ENCODE results near the gene RAB7B. TPM values are rescaled to one million over a fixed set of nuclear protein-coding genes. Genes with fewer than 3 reads are reported as not detected.
"Not testable (repeated sequence)": the region's sequence is repeated elsewhere in the genome, so short reads cannot be mapped to it uniquely, and the experiment has no call there.

RAB7B gene
- total RNA-seq, 1 donor from 2014 or later = 1.6 TPM

DNA sequence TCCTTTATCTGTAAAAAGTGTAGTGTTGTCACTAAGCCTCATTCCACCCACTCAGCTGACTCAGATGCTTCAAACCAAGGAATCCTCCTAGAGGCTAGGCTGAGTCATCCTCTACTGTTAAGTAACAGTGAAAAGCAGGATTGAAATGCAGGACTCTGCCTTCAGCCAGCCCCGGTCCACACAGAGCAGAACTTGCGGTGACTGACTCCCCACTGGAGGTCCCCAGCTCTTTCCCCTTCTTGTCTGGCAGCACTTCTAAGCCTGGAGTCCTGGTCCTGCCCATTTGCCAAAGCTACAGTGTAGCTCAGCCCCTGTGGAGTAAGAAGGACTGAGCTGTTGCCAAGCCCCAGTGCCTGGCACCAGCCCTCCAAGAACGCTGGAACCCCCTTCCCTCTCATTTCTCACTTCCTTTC lies 1.7 kb downstream of the RAB7B start:
- intact Hi-C loops (cut with micrococcal nuclease) = no loop called here
- DNase-seq (no peak), ATAC-seq (peak; percentile 59)

DNA sequence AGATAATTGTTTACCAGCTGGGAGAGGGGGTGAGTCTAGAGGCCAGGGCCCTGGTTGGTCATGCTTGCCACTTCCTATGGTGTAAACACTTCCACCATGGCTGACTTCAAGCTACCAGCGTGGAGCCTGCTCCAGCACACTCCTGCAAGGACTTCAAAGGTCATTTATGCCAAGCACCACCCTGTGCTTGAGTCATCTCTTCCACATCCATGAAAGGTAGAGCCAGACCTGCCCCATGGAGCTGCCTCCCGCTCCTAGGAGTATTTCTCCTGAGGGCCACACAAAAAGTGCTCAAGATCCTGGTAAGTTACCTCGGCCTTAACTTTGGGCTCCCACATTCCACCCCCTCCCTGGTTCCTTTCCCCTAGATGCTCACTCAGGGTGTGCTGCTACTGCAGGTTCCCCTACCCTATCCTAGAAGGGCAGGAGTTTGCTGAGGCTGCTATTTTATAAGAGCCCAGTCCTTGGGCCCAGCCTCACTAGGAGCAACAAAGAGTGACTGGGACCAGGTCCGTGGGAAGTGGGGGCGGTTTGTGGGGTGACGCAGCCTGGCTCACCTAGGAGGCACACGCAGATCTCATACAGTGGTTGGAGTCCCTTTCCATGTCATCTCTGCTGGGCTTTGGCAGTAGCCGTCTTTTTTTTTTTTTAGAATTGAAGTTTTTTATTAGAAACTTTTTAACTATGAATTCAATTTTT lies 2.4 kb downstream of the RAB7B start:
- ATAC-seq (no peak), DNase-seq (no peak)
- intact Hi-C loops (cut with micrococcal nuclease) = no loop called here

GRCh38 chr1:205998457-205999241 lies 4.5 kb downstream of the RAB7B start:
- ATAC-seq (peak; percentile 72), DNase-seq (peak; percentile 56)
- intact Hi-C loops (cut with micrococcal nuclease) = no loop called here

- ATAC-seq; intact Hi-C loops (cut with micrococcal nuclease); DNase-seq: not testable (repeated sequence)
Observed at GRCh38 chr1:205996641-205997040, 6.6 kb downstream of the RAB7B start.

GRCh38 chr1:205994346-205994745 lies 8.8 kb downstream of the RAB7B start:
- intact Hi-C loops (cut with micrococcal nuclease) = no loop called here
- ATAC-seq = no peak
- DNase-seq = no peak

- peak; percentile 19 for ATAC-seq
Observed at GRCh38 chr1:205993068-205993467, 10.1 kb downstream of the RAB7B start.

GRCh38 chr1:205992218-205992882 lies 10.8 kb downstream of the RAB7B start:
- intact Hi-C loops (cut with micrococcal nuclease) = no loop called here
- DNase-seq (no peak), ATAC-seq (no peak)

More at GRCh38 chr1:205993068-205993467, 10.1 kb downstream of the RAB7B start:
- intact Hi-C loops (cut with micrococcal nuclease) = no loop called here
- no peak for DNase-seq

- intact Hi-C loops (cut with micrococcal nuclease) = no loop called here
- ATAC-seq (no peak), DNase-seq (no peak)
Observed at GRCh38 chr1:205991237-205991636, 12.0 kb downstream of the RAB7B start.

- no peak for DNase-seq
- no peak for ATAC-seq
- intact Hi-C loops (cut with micrococcal nuclease) = no loop called here
Observed at GRCh38 chr1:205990226-205990625, 13.0 kb downstream of the RAB7B start.

DNA sequence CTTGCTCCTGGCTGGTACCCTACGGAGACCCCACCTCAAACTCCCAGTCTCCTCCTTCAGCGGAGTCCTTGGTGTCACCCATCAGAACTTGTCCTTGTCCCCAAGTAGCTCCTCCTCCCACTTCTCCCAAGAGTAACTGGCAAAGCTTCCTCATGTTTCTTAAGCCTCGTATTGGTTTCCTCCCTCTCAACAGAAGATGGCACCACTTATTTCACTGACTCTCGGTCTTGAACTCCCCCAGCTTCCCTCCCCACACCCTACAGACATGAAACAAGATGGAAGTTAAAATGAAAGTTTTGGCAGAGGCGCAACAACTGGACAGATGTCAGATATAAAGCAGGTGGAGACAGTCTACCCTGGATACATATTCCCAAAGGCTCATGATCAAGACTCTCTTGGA lies 13.4 kb downstream of the RAB7B start:
- no peak for DNase-seq
- no peak for ATAC-seq
- intact Hi-C loops (cut with micrococcal nuclease) = no loop called here

DNA sequence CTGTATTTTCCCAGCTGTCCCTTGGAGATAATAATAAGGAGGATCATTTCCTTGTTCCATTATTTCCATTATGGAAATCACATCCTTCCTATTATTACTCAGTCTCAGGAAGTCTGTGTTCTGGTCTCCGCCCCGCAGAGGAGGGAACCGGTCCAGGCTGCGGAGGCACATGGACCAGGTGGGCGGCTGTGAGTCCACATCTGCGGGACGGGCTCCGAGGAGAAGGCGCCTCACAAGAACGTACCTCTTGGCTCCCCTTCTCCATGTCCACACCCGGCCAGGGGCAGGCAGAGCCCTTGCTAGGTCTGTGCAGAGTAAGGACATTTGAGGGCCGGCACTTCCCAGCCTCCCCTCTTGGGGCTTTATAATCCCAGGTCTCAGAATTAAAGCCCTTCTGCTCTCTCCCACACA lies 14.6 kb downstream of the RAB7B start:
- DNase-seq = no peak
- ATAC-seq = peak; percentile 26
- intact Hi-C loops (cut with micrococcal nuclease) = no loop called here

- no peak for DNase-seq
- no peak for ATAC-seq
- intact Hi-C loops (cut with micrococcal nuclease) = no loop called here
Observed at GRCh38 chr1:205986861-205987260, 16.3 kb downstream of the RAB7B start.

- intact Hi-C loops (cut with micrococcal nuclease) = no loop called here
- ATAC-seq = no peak
Observed at GRCh38 chr1:205986292-205986691, 16.9 kb downstream of the RAB7B start.

DNA sequence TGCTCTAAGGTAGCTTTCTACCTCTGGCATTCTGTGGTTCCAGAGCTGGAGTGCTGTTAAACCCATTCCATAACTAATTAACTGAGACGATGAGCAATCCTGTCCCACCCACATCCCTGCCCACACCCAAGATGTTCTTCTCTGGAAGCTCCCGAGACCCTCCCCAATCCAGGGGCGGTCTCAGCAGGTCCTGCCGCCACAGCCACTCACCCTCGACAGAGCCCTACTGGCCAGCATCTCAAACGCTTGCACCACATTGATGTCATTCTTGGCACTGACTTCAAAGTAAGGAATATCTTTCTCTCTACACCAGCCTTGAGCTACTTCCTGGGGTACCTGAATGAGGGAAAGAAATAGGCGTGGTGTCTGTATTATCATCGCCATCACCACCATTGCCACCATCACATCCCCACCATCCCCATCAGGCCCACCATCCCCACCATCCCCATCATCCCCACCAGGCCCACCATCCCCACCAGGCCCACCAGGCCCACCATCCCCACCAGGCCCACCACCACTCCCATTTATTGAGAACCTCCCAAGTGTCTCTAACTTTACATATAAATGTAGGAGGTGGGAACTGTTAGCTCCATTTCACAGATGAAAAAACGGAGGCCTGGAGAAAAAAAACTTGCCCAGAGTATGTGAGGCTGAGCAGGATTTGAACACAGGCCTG lies 17.7 kb downstream of the RAB7B start:
- intact Hi-C loops (cut with micrococcal nuclease) = loop anchor here (2.0 kb wide), 1 partner anchor 121 kb away; no protein-coding TSS in a partner anchor
- DNase-seq = no peak
- no peak for ATAC-seq

More at GRCh38 chr1:205986292-205986691, 16.9 kb downstream of the RAB7B start:
- DNase-seq = no peak

GRCh38 chr1:205983925-205984725 lies 19.1 kb downstream of the RAB7B start:
- DNase-seq = peak; percentile 78
- peak; percentile 89 for ATAC-seq
- intact Hi-C loops (cut with micrococcal nuclease) = loop anchor here (2.0 kb wide), 1 partner anchor 123 kb away; no protein-coding TSS in a partner anchor

DNA sequence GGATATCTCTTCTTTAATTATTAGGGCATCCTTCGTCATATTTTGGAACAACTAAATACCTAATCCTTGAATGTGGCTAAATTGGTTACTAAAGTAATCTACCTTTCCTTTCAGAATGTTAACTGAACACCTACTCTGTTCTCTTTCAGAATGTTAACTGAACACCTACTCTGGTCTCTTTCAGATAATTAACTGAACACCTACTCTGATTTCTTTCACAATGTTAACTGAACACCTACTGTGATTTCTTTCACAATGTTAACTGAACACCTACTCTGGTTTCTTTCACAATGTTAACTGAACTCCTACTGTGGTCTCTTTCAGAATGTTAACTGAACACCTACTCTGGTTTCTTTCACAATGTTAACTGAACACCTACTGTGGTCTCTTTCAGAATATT lies 21.9 kb downstream of the RAB7B start:
- no peak for ATAC-seq
- intact Hi-C loops (cut with micrococcal nuclease) = no loop called here
- no peak for DNase-seq

DNA sequence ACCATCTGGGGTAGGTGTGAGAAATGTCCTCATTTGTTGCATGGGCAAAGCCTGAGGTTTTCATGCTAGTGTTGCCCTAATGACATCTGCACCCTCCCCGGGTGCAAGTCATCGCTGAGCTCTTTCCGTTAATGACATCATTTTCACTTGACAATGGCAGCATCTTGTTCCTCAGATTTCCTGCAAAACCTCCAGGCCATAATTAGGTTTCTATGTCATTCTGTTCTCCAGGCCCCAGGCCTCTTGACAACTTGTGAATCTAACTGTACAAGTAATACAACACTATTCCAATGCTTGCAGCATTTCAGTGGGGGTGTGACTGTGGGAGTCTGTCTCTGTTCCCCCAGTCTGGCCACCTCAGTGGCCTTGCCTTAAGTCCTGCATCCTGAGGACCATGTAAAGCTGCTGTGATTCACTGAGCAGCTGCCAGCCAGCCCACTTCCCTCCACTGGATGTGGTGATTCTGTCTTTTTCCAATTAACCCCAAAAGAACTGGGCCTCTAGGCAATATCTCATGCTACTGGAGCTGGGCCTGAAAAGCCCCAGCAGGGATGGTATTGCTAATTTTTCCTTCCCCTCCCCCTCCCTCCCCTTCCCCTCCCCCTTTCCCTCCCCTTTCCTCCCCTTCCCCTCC lies 22.8 kb downstream of the RAB7B start:
- intact Hi-C loops (cut with micrococcal nuclease) = no loop called here
- ATAC-seq (no peak), DNase-seq (no peak)

DNA sequence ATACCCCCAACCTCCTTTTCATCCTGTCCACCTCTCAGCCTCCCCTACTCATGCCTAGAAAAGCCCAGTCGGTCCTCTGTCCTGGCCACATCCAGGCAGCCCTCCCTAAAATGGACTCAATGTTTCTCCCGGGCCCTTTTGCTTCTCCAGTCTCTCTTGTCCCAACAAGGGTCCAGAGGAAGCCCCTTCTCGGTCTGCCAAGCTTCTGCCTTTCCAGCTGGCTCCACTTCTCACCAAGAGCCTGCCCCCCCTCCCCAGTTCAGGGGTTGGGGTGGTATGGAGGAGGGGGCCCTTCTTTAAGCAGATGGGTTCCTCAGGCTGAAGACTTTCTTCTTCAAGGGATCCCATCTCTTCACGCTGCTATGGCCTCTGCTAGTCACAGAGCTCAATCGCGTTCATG lies 23.9 kb downstream of the RAB7B start:
- DNase-seq = no peak
- no peak for ATAC-seq
- intact Hi-C loops (cut with micrococcal nuclease) = loop anchor here (10.0 kb wide), 1 partner anchor 184 kb away; no protein-coding TSS in a partner anchor
